GM21447 (cell line): Measurements from ENCODE around the gene USP32.
"Not testable (repeated sequence)": the region's sequence is repeated elsewhere in the genome, so short reads cannot be mapped to it uniquely, and the experiment has no call there.

Source experiments
- ATAC-seq: cut with Tn5 transposase; IDR thresholded peaks from one replicate; pipeline ENCODE4 v1.9.1; 2021; ENCODE audit not compliant: unreplicated experiment

USP32 gene

GRCh38 chr17:60345233-60345632 is 46.7 kb downstream of the USP32 start:
- ATAC-seq: no peak

DNA sequence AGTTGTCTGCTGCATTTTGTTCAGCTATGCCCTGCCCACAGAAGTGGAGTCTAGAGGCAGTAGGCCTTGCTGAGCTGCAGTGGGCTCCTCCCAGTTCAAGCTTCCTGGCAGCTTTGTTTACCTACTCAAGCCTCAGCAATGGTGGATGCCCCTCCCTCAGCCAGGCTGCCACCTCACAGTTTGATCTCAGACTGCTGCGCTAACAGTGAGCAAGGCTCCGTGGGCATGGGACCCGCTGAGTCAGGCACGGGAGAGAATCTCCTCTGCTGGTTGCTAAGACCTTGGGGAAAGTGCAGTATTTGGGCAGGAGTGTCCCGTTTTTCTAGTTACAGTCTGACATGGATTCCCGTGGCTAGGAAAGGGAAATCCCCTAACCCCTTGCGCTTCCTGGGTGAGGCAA is 49.4 kb downstream of the USP32 start:
- not testable (repeated sequence) for ATAC-seq

DNA sequence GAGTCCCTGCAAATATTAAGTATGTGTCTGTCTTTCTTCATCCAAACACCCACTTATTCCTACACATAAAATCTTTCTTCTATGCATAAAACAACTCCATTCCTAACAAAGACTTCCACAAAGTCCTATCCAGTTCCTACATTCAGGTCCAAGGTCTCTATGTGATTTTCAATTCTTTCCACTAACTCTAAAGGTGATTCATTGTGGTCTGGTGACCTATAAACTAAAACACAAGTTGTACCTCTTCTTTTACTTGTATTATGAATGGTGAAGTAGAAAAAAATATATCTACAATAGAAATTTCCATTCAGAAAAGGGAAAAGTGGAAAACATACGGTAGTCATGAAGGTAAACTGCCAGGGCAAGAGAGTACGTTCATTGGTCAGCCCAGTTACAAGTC is 56.6 kb downstream of the USP32 start:
- no peak for ATAC-seq

- ATAC-seq: no peak
These were observed 58.3 kb downstream of the USP32 start for GRCh38 chr17:60333628-60334031.

GRCh38 chr17:60333072-60333471 is 58.9 kb downstream of the USP32 start:
- ATAC-seq: not testable (repeated sequence)

- ATAC-seq: no peak
These were observed 59.4 kb downstream of the USP32 start for GRCh38 chr17:60332574-60332973.

- no peak for ATAC-seq
These were observed 61.2 kb downstream of the USP32 start for GRCh38 chr17:60330731-60331130.

- ATAC-seq: no peak
These were observed 63.3 kb downstream of the USP32 start for GRCh38 chr17:60328679-60329078.

GRCh38 chr17:60327901-60328273 is 64.0 kb downstream of the USP32 start:
- ATAC-seq: no peak

GRCh38 chr17:60327134-60327900 is 64.6 kb downstream of the USP32 start:
- no peak for ATAC-seq

DNA sequence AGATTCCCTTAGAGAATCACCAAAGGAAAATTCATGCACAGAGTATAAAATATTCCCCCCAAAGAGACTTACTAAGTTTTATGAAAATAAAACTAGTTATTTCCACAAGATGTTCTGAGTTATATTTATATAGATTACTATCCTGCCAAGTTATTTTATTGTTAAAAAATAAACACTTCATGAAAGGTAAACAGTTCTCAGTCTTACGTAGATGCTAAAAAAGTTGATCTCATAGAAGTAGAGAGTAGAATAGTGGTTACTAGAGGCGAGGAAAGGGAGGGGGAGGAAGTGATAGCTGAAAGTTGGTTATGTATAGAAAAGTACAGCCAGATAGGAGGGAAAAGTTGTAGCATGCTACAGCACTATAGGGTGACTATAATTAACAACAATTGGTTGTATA is 65.2 kb downstream of the USP32 start:
- no peak for ATAC-seq

- no peak for ATAC-seq
These were observed 66.0 kb downstream of the USP32 start for GRCh38 chr17:60325730-60326524.

GRCh38 chr17:60323754-60324153 is 68.2 kb downstream of the USP32 start:
- ATAC-seq: no peak

DNA sequence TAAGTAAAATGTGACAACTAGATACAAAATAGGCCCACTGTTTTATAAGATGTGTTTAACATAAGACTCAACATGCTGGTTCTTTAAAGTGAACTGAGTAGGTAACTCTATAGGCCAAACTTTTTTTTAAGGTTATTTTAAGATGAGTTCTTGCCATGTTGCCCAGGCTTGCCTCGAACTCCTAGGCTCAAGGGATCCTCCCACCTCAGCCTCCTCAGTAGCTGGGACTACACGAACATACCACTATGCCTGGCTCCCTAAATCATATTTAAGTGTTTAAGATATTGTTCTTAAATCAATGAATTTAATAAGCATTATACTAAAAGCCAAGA is 69.9 kb downstream of the USP32 start:
- ATAC-seq: no peak

GRCh38 chr17:60321336-60322055 is 70.4 kb downstream of the USP32 start:
- no peak for ATAC-seq

DNA sequence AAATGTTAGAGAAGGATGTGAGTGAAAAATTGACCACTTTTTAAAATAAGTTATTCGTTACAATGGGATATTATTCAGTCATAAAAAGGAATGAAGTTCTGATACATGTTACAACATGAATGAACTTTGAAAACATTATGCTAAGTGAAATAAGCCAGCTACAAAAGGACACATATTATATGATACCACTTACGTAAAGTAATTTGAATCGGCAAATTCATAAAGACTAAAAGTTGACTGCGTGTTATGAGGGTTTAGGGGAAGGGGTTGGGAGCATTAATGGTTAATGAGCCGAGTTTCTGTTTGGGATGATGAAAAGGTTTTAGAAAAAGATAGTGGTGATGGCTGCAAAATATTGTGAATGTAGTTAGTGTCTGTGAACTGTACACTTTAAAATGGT is 73.1 kb downstream of the USP32 start:
- no peak for ATAC-seq

- no peak for ATAC-seq
These were observed 73.6 kb downstream of the USP32 start for GRCh38 chr17:60318326-60318725.

DNA sequence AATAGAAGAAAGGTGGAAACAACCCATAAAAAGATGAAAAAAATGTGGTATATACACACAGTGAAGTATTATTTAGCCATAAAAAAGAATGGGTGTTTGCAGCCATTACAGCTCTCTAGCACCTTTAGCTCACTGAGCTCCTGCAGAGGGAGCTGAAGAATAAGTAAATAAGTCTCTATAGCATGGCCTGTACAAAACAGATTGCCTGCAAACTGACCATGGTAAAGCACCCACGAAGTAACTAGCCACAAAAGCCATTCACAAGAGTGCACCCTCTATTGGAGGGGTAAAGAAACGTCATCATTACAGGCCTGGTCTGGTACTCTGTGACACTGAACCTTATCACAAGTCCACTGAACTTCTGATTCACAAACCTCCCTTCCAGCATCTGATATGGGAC is 76.3 kb downstream of the USP32 start:
- no peak for ATAC-seq

GRCh38 chr17:60314900-60315299 is 77.0 kb downstream of the USP32 start:
- ATAC-seq: peak; percentile 43

GRCh38 chr17:60314423-60314822 is 77.5 kb downstream of the USP32 start:
- ATAC-seq: peak; percentile 43

- no peak for ATAC-seq
These were observed 80.0 kb downstream of the USP32 start for GRCh38 chr17:60311936-60312335.

DNA sequence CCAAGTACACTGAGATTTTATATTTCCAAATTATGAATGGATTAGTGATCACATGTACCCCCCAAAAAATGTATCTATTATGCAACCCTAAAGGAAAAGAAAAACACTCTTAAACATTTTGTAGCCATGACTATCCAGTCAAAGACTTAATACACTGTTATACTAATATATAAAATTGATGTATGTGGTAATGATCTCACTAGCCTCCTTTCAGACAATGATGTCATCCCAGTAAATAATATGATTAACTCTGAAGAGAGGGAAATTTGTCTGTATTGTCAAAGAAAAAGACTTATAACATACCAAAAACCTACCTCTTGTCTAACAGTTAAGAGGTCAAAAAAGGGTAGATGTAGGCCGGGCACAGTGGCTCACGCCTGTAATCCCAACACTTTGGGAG is 80.7 kb downstream of the USP32 start:
- no peak for ATAC-seq
